B cell (primary cell): ENCODE measurements around the gene TANC1. TPM values are rescaled to one million over a fixed set of nuclear protein-coding genes. Genes with fewer than 3 reads are reported as not detected.

Source experiments
- ATAC-seq: fragments of 200-7000 bp; cut with Tn5 transposase; one replicate; pipeline ENCODE4 v1.10.0; 2021; ENCODE audit warnings: low read depth, mild to moderate bottlenecking, moderate number of reproducible peaks, moderate library complexity
- CTCF ChIA-PET: fragments of 350-600 bp; sonication (Branson Sonifier 250); formaldehyde crosslinking; loops from one replicate; lab custom pipeline; 2021; ENCODE audit warnings: antibody characterized with exemption, inconsistent platforms; lab: Charles Lee
- POLR2A ChIA-PET: fragments of 350-600 bp; sonication (Branson Sonifier 250); formaldehyde crosslinking; loops from one replicate; lab custom pipeline; 2021; ENCODE audit warnings: antibody characterized with exemption; lab: Charles Lee
- DNase-seq: peaks from one replicate; pipeline ENCODE4 v3.0.0; 2013
- H2AFZ ChIP-seq: 2 replicates; pipeline ENCODE4 v1.6.1; 2012; ENCODE audit warnings: mild to moderate bottlenecking, low read depth, low read length; ENCODE audit not compliant: insufficient read depth, poor library complexity, severe bottlenecking
- H3K27ac ChIP-seq, 2 donors: 1 replicate in 1 of 2; 2 replicates in 1 of 2; pipeline ENCODE4 v1.5.1; 2012 to 2013; ENCODE audit warnings: low read length in 2 of 2, mild to moderate bottlenecking in 2 of 2, moderate library complexity in 1 of 2
- H3K27me3 ChIP-seq, 4 experiments: fragments of 200-600 bp in 1 of 4; sonication (generic) in 1 of 4; replicated peaks in 1 of 4; 1 replicate in 2 of 4; 2 replicates in 2 of 4; pipeline versions ENCODE4 v1.6.1 to v1.7.0; 2013 to 2016; ENCODE audit warnings: low read length in 3 of 4, mild to moderate bottlenecking in 2 of 4, mixed read lengths in 1 of 4, moderate library complexity in 1 of 4; ENCODE audit not compliant: insufficient read depth in 4 of 4, control insufficient read depth in 3 of 4; ENCODE audit errors: control extremely low read depth in 1 of 4
- H3K36me3 ChIP-seq, 2 experiments: replicated peaks in 1 of 2; 1 replicate in 1 of 2; 2 replicates in 1 of 2; pipeline versions ENCODE4 v1.6.1 to v1.7.1; 2013; ENCODE audit warnings: low read length in 1 of 2; ENCODE audit not compliant: insufficient read depth in 2 of 2, control insufficient read depth in 1 of 2; ENCODE audit errors: control extremely low read depth in 1 of 2, extremely low read depth in 1 of 2
- H3K4me1 ChIP-seq, 2 donors: fragments of 200-600 bp in 1 of 2; sonication (generic) in 1 of 2; 1 replicate in 1 of 2; 2 replicates in 1 of 2; pipeline versions ENCODE4 v1.5.1 to v1.6.1; 2013 to 2017; ENCODE audit warnings: low read length in 2 of 2; ENCODE audit not compliant: control insufficient read depth in 2 of 2, insufficient read depth in 2 of 2
- H3K4me2 ChIP-seq: replicated peaks from 2 replicates; pipeline ENCODE3; 2012; ENCODE audit warnings: mild to moderate bottlenecking, low read depth, low read length; ENCODE audit not compliant: poor library complexity, severe bottlenecking
- H3K4me3 ChIP-seq, 5 experiments: fragments of 200-600 bp in 1 of 5; sonication (generic) in 1 of 5; 1 replicate in 3 of 5; 2 replicates in 2 of 5; pipeline versions ENCODE4 v1.5.1 to v1.7.0; 2011 to 2016; ENCODE audit warnings: low read length in 4 of 5, mild to moderate bottlenecking in 4 of 5, low read depth in 2 of 5, control low read depth in 1 of 5, moderate library complexity in 1 of 5; ENCODE audit not compliant: insufficient read depth in 1 of 5; ENCODE audit errors: control extremely low read depth in 1 of 5, extremely low read depth in 1 of 5
- H3K79me2 ChIP-seq: fragments of 200-600 bp; sonication (generic); one replicate; pipeline ENCODE4 v1.6.0; 2016; ENCODE audit warnings: low read length; ENCODE audit not compliant: control insufficient read depth, insufficient read depth
- H3K9ac ChIP-seq: fragments of 200-600 bp; sonication (generic); 2 replicates; pipeline ENCODE4 v1.6.1; 2017; ENCODE audit warnings: mild to moderate bottlenecking, low read length, moderate library complexity
- H3K9me3 ChIP-seq, 3 donors: one replicate each; pipeline versions ENCODE4 v1.6.1 to v1.7.1; 2013; ENCODE audit warnings: low read length in 2 of 3; ENCODE audit not compliant: control insufficient read depth in 2 of 3, insufficient read depth in 1 of 3; ENCODE audit errors: control extremely low read depth in 1 of 3
- H4K20me1 ChIP-seq: 2 replicates; pipeline ENCODE4 v1.6.0; 2012; ENCODE audit warnings: mild to moderate bottlenecking, low read length; ENCODE audit not compliant: insufficient read depth, control insufficient read depth, poor library complexity, severe bottlenecking
- H3K27ac Mint-ChIP-seq: one replicate; pipeline ENCODE4 v1.8.0; 2021; ENCODE audit warnings: mixed read lengths
- H3K27me3 Mint-ChIP-seq: one replicate; pipeline ENCODE4 v1.8.0; 2021; ENCODE audit warnings: mixed read lengths
- H3K4me1 Mint-ChIP-seq: one replicate; pipeline ENCODE4 v1.8.0; 2021; ENCODE audit warnings: mixed read lengths
- H3K4me3 Mint-ChIP-seq: one replicate; pipeline ENCODE4 v1.8.0; 2021; ENCODE audit warnings: mixed read lengths
- H3K9me3 Mint-ChIP-seq: one replicate; pipeline ENCODE4 v1.8.0; 2022; ENCODE audit warnings: mixed read lengths; ENCODE audit not compliant: insufficient read depth
- CTCF ChIP-seq: fragments of 200-600 bp; IDR thresholded peaks from one replicate; pipeline ENCODE4 v1.8.0; 2022; ENCODE audit warnings: antibody characterized with exemption, mild to moderate bottlenecking
- EZH2 ChIP-seq: IDR thresholded peaks from 2 replicates; pipeline ENCODE4 v1.6.1; 2012; ENCODE audit warnings: borderline replicate concordance, low read depth, mild to moderate bottlenecking, moderate library complexity, low read length; ENCODE audit not compliant: insufficient read depth, poor library complexity, severe bottlenecking
- WGBS: methylation state at CpG from one replicate; pipeline ENCODE4 v1.1.5; 2013; ENCODE audit warnings: missing lambda C conversion rate; ENCODE audit not compliant: insufficient coverage; 5-methylcytosine and 5-hydroxymethylcytosine counted together
- intact Hi-C: fragments of 100-400 bp; cut with micrococcal nuclease; formaldehyde crosslinking; loops from one replicate; pipeline ENCODE4 v1.10.0; 2022
- polyA plus RNA-seq: library from polyadenylated mRNA; depleted of rRNA; stranded (reverse); fragments of >200 nt; gene quantifications from 2 replicates; pipeline ENCODE4 v1.2.3, GENCODE V29; 2012
- total RNA-seq, 2 donors: library from RNA; stranded (reverse); fragments of 120-200 nt in 1 of 2; gene quantifications; 1 replicate in 1 of 2; 2 replicates in 1 of 2; pipeline versions ENCODE4 v1.2.3 to v1.2.4, GENCODE V29; 2013 to 2022

Gene TANC1
- total and polyA plus RNA-seq, 2 donors (not counting 1 experiment from before 2014, with no cell fraction given): 0.13 TPM; not detected in 1

DNA sequence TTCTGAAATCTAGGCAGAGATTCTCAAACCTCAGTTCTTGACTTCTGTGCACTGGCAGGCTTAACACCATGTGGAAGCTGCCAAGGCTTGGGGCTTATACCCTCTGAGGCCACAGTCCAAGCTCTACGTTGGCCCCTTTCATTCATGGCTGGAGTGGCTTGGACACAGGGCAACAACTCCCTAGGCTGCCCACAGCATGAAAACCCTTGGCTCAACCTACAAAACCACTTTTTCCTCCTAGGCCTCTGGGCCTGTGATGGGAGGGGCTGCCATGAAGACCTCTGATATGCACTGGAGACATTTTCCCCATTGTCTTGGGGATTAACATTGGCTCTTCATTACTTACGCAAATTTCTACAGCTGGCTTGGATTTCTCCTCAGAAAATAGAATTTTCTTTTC is 46.7 kb downstream of the TANC1 start:
- intact Hi-C loops: no loop called here
- peaks cover 18% of the 10 kb centered on the region for H3K9me3 Mint-ChIP-seq
- no peaks in the 10 kb centered on the region for H3K4me1 Mint-ChIP-seq
- H3K27me3 Mint-ChIP-seq: peaks cover 10% of the 10 kb centered on the region
- TF ChIP-seq EZH2 (no peak), CTCF (no peak)
- Histone ChIP-seq H4K20me1 (no peaks in the 10 kb centered on the region), H3K79me2 (no peaks in the 10 kb centered on the region), H3K4me3 (no peak overlapping the region), H3K4me1 (no peaks in the 10 kb centered on the region), H2AFZ (no peak overlapping the region), H3K27me3 (peaks cover 0 to 3% (median 0%) of the 10 kb centered on the region in 4 experiments), H3K9me3 (peaks cover 1 to 17% (median 17%) of the 10 kb centered on the region in 3 donors), H3K4me2 (no peak overlapping the region), H3K27ac (no peak overlapping the region), H3K36me3 (no peaks in the 10 kb centered on the region), H3K9ac (no peak overlapping the region)
- no peak for ATAC-seq
- DNase-seq: no peak
- CTCF ChIA-PET: no interaction called here
- H3K27ac Mint-ChIP-seq: no peak overlapping the region
- POLR2A ChIA-PET: no interaction called here
- WGBS: 73% methylated on average over 1 of the region's 2 CpGs
- H3K4me3 Mint-ChIP-seq: no peak overlapping the region

DNA sequence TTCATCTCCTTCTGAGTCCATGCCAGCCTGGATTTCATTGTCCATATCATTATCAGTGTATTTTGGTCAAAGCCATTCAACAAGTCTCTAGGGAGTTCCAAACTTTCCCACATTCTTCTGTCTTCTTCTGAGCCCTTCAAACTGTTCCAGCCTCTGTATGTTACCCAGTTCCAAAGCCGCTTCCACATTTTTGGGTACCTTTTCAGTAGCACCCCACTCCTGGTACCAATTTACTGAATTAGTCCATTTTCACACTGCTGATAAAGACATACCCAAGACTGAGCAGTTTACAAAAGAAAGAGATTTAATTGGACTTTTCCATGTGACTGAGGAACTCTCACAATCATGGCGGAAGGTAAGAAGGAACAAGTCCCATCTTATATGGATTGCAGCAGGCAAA is 47.4 kb downstream of the TANC1 start:
- peaks cover 8% of the 10 kb centered on the region for H3K27me3 Mint-ChIP-seq
- no peak for TF ChIP-seq EZH2
- TF ChIP-seq CTCF: no peak
- Histone ChIP-seq H3K79me2 (no peaks in the 10 kb centered on the region), H4K20me1 (no peaks in the 10 kb centered on the region), H3K27ac (no peak overlapping the region), H3K9ac (no peak overlapping the region), H3K36me3 (no peaks in the 10 kb centered on the region), H2AFZ (no peak overlapping the region), H3K4me2 (no peak overlapping the region), H3K27me3 (peaks cover 0 to 3% (median 0%) of the 10 kb centered on the region in 4 experiments), H3K9me3 (peaks cover 1 to 17% (median 17%) of the 10 kb centered on the region in 3 donors), H3K4me1 (no peaks in the 10 kb centered on the region), H3K4me3 (no peak overlapping the region)
- no peak overlapping the region for H3K4me3 Mint-ChIP-seq
- H3K4me1 Mint-ChIP-seq: no peaks in the 10 kb centered on the region
- H3K27ac Mint-ChIP-seq: no peak overlapping the region
- ChIA-PET POLR2A (no interaction called here), CTCF (no interaction called here)
- intact Hi-C loops: no loop called here
- no peak for ATAC-seq
- WGBS: 100% methylated on average over 1 of the region's 2 CpGs
- H3K9me3 Mint-ChIP-seq: peaks cover 18% of the 10 kb centered on the region
- DNase-seq: no peak
